ENCODE data around the gene ESPN.

DNA sequence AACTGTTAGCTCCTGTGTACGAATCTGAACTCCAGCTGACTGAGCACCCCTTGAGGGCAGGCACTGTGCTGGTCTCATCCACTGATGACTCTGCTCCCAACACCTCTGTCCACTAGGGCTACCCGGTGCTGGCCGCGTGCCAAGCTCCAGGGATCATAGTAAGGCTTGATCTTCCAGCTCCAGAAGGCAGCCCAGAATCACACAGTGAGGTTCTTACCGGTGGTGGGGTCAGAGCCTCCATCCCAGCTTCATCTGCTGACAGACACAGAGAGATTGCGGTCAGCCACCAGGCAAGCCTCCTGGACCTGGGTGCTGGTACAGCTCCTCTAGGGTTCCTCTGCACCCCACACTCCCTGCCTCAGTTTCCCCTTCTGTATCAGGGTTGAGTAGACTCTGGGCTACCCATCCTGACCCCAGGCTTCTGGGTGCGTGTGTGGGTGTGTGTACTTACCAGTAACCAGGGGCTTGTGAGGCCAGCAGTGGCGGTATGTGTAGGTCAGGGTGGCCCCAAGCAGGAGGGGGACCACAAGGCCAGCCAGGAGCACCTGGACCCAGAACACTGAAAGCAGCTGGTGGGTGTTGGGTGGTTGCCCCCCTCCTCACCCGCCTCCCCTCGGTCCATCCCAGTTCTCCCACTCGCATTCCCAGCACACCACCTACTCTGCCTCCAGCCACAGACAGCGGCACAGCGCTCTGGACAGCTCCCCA, 38.0 kb downstream of the ESPN start:
- TF ChIP-seq ZFX (IDR thresholded peaks at IDR 0.05; ENCODE audit: borderline replicate concordance) = no peak
- TF ChIP-seq, protein P1, sequence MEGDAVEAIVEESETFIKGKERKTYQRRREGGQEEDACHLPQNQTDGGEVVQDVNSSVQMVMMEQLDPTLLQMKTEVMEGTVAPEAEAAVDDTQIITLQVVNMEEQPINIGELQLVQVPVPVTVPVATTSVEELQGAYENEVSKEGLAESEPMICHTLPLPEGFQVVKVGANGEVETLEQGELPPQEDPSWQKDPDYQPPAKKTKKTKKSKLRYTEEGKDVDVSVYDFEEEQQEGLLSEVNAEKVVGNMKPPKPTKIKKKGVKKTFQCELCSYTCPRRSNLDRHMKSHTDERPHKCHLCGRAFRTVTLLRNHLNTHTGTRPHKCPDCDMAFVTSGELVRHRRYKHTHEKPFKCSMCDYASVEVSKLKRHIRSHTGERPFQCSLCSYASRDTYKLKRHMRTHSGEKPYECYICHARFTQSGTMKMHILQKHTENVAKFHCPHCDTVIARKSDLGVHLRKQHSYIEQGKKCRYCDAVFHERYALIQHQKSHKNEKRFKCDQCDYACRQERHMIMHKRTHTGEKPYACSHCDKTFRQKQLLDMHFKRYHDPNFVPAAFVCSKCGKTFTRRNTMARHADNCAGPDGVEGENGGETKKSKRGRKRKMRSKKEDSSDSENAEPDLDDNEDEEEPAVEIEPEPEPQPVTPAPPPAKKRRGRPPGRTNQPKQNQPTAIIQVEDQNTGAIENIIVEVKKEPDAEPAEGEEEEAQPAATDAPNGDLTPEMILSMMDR (IDR thresholded peaks at IDR 0.05) = no peak

All from 22Rv1 (cell line).